HCT116 (cell line): ENCODE measurements around the gene HYAL2. TPM values are rescaled to one million over a fixed set of nuclear protein-coding genes. Genes with fewer than 3 reads are reported as not detected.

Experiments
- ATAC-seq: fragments of 200-7000 bp; cut with Tn5 transposase; 2 replicates; pipeline ENCODE4 v1.9.1; 2020; ENCODE audit warnings: mild to moderate bottlenecking, moderate library complexity
- BruUV-seq: library from RNA; stranded (reverse); fragments of 400-500 nt; replicated peaks from 2 replicates; lab custom pipeline; 2021; lab: Mats Ljungman, UMichigan
- CTCF ChIA-PET: fragments of 300-600 bp; sonication (Branson Sonifier 250); formaldehyde crosslinking; loops from one replicate; lab custom pipeline; 2021; ENCODE audit warnings: antibody characterized with exemption; lab: Charles Lee
- POLR2A ChIA-PET: fragments of 300-600, 350-600 bp; sonication (Branson Sonifier 250); formaldehyde crosslinking; loops from one replicate; lab custom pipeline; 2021; ENCODE audit warnings: antibody characterized with exemption; lab: Charles Lee
- RAD21 ChIA-PET, 2 experiments: fragments of 300-600 bp; sonication (Branson Sonifier 250); formaldehyde crosslinking; loops; one replicate each; lab custom pipeline; 2023; ENCODE audit warnings: low total read pairs in 2 of 2; ENCODE audit not compliant: uncharacterized antibody in 2 of 2, unreplicated experiment in 2 of 2, low non-redundant PET in 1 of 2; lab: Charles Lee
- DNase-seq: peaks from one replicate; pipeline ENCODE4 v3.0.0-alpha.2; 2010; ENCODE audit warnings: low read depth, low spot score
- H2AFZ ChIP-seq: fragments of 200-600 bp; shearing (Covaris generic), sonication (generic); 2 replicates; pipeline ENCODE4 v1.6.1; 2017; ENCODE audit warnings: low read depth, mixed run types, mixed read lengths, antibody characterized with exemption, low read length; ENCODE audit not compliant: poor library complexity, severe bottlenecking
- H3K27ac ChIP-seq: 2 replicates; pipeline ENCODE4 v1.5.1; 2012; ENCODE audit warnings: low read depth, low read length
- H3K27me3 ChIP-seq: fragments of 200-600 bp; sonication (generic); 2 replicates; pipeline ENCODE4 v1.6.1; 2016; ENCODE audit warnings: mixed run types, low read length, mixed read lengths; ENCODE audit not compliant: insufficient read depth
- H3K36me3 ChIP-seq, 2 experiments: fragments of 200-500 bp in 1 of 2; fragments of 200-600 bp in 1 of 2; sonication (Bioruptor generic) in 1 of 2; sonication (generic) in 1 of 2; 2 replicates each; pipeline versions ENCODE4 v1.5.1 to v1.6.1; 2014 to 2016; ENCODE audit warnings: low read length in 2 of 2, inconsistent platforms in 1 of 2, mixed read lengths in 1 of 2, mixed run types in 1 of 2; ENCODE audit not compliant: insufficient read depth in 2 of 2, control insufficient read depth in 1 of 2
- H3K4me1 ChIP-seq, 2 experiments: fragments of 200-600 bp in 1 of 2; sonication (generic) in 1 of 2; 2 replicates each; pipeline versions ENCODE4 v1.5.1 to v1.6.1; 2012 to 2017; ENCODE audit warnings: low read length in 2 of 2, inconsistent platforms in 1 of 2, mild to moderate bottlenecking in 1 of 2, mixed read lengths in 1 of 2, mixed run types in 1 of 2, moderate library complexity in 1 of 2; ENCODE audit not compliant: insufficient read depth in 2 of 2, control insufficient read depth in 1 of 2
- H3K4me2 ChIP-seq: fragments of 200-600 bp; sonication (generic); 2 replicates; pipeline ENCODE4 v1.6.1; 2017; ENCODE audit warnings: mixed run types, low read length, mixed read lengths
- H3K4me3 ChIP-seq, 2 experiments: fragments of 200-600 bp in 1 of 2; sonication (generic) in 1 of 2; replicated peaks in 1 of 2; 2 replicates each; pipeline ENCODE4 v1.5.1; 2011 to 2016; ENCODE audit warnings: low read length in 2 of 2, control low read depth in 1 of 2, low read depth in 1 of 2, mild to moderate bottlenecking in 1 of 2, mixed read lengths in 1 of 2, mixed run types in 1 of 2
- H3K79me2 ChIP-seq: fragments of 200-600 bp; sonication (generic); 2 replicates; pipeline ENCODE4 v1.6.1; 2017; ENCODE audit warnings: mild to moderate bottlenecking, mixed run types, low read length, moderate library complexity, mixed read lengths; ENCODE audit not compliant: insufficient read depth
- H3K9ac ChIP-seq: fragments of 200-600 bp; sonication (generic); 2 replicates; pipeline ENCODE4 v1.6.1; 2016; ENCODE audit warnings: low read length, mixed read lengths
- H3K9me2 ChIP-seq: fragments of 200-600 bp; sonication (generic), shearing (Covaris generic); 2 replicates; pipeline ENCODE4 v1.6.1; 2017; ENCODE audit warnings: mixed run types, mild to moderate bottlenecking, moderate library complexity; ENCODE audit not compliant: insufficient read depth
- H3K9me3 ChIP-seq, 2 experiments: fragments of 200-500 bp in 1 of 2; fragments of 200-600 bp in 1 of 2; sonication (Bioruptor generic) in 1 of 2; sonication (generic) in 1 of 2; 2 replicates each; pipeline ENCODE4 v1.6.1; 2014 to 2017; ENCODE audit warnings: low read length in 2 of 2, mixed read lengths in 2 of 2, inconsistent platforms in 1 of 2, low read depth in 1 of 2, mild to moderate bottlenecking in 1 of 2, mixed run types in 1 of 2, moderate library complexity in 1 of 2; ENCODE audit not compliant: control insufficient read depth in 1 of 2, insufficient read depth in 1 of 2
- H4K20me1 ChIP-seq: fragments of 200-600 bp; sonication (generic), shearing (Covaris generic); 2 replicates; pipeline ENCODE4 v1.6.1; 2017; ENCODE audit warnings: mixed run types, mild to moderate bottlenecking, moderate library complexity; ENCODE audit not compliant: insufficient read depth
- CEBPB ChIP-seq: IDR thresholded peaks from 2 replicates; pipeline ENCODE4 v1.6.1; 2012; ENCODE audit warnings: low read depth
- EZH2 ChIP-seq: fragments of 200-600 bp; sonication (generic); IDR thresholded peaks from 2 replicates; pipeline ENCODE4 v1.6.1; 2017; ENCODE audit warnings: antibody characterized with exemption, mixed run types
- EZH2phosphoT487 ChIP-seq: fragments of 200-600 bp; IDR thresholded peaks from 2 replicates; pipeline ENCODE4 v1.6.1; 2018; ENCODE audit warnings: antibody characterized with exemption, borderline replicate concordance
- JUND ChIP-seq: IDR thresholded peaks from 2 replicates; pipeline ENCODE4 v1.6.1; 2012
- POLR2A ChIP-seq: IDR thresholded peaks from 2 replicates; pipeline ENCODE4 v1.7.0; 2011; ENCODE audit warnings: borderline replicate concordance; ENCODE audit not compliant: insufficient read depth, insufficient read length; ENCODE audit errors: extremely low read depth
- TCF7L2 ChIP-seq: IDR thresholded peaks from 2 replicates; pipeline ENCODE4 v1.7.0; 2011; ENCODE audit warnings: borderline replicate concordance, inconsistent platforms; ENCODE audit not compliant: insufficient read depth, insufficient read length; ENCODE audit errors: extremely low read depth
- ZNF274 ChIP-seq: fragments of 200-500 bp; sonication (Bioruptor generic); IDR thresholded peaks from 2 replicates; pipeline ENCODE4 v1.6.1; 2014; ENCODE audit warnings: mild to moderate bottlenecking, low read depth, low read length, inconsistent platforms
- intact Hi-C: fragments of 100-400 bp; cut with micrococcal nuclease; formaldehyde crosslinking; loops from 2 replicates; pipeline ENCODE4 v1.10.0; 2022
- total RNA-seq: library from RNA; stranded (reverse); gene quantifications from one replicate; pipeline ENCODE4 v1.2.1, GENCODE V29; 2021; ENCODE audit not compliant: unreplicated experiment
- TF ChIP-seq, protein P1 (sequence below): IDR thresholded peaks from 2 replicates; pipeline ENCODE4 v1.6.1; 2012
- TF ChIP-seq, protein P2 (sequence below): IDR thresholded peaks from 2 replicates; pipeline ENCODE4 v1.6.1; 2012
- TF ChIP-seq, protein P3 (sequence below), 3 experiments: fragments of 200-600 bp in 1 of 3; sonication (generic) in 1 of 3; IDR thresholded peaks in 2 of 3; conservative IDR thresholded peaks in 1 of 3; 2 replicates each; pipeline ENCODE4 v1.5.1; 2012 to 2017; ENCODE audit warnings: low read depth in 2 of 3, low read length in 2 of 3, antibody characterized with exemption in 1 of 3, borderline replicate concordance in 1 of 3, control low read depth in 1 of 3, mild to moderate bottlenecking in 1 of 3, mixed read lengths in 1 of 3, mixed run types in 1 of 3, moderate library complexity in 1 of 3; ENCODE audit not compliant: insufficient read depth in 1 of 3

The HYAL2 gene
- total RNA-seq, 1 experiment from 2014 or later: 42.2 TPM

DNA sequence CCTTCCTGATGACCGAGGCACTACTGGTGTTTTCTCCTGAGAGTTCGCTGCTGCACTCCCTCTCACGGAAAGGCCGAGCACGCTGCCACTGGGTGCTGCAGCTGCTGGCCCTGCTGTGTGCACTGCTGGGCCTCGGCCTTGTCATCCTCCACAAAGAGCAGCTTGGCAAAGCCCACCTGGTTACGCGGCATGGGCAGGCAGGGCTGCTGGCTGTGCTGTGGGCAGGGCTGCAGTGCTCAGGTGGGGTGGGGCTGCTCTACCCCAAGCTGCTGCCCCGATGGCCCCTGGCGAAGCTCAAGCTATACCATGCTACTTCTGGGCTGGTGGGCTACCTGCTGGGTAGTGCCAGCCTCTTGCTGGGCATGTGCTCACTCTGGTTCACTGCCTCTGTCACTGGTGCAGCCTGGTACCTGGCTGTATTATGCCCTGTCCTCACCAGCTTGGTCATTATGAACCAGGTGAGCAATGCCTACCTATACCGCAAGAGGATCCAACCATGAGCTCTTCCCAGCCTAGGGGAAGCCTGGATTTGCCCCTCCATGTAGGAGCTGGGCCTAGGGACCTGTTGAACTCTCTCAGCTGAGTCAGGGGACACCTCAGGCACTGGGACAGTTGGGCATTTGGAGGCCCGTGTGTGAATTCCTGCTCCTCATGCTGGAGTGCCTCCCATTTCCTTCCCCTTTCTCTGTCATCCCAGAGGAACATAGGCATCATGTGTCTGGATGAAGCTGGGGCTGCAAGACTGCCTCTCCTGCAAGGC, 30.9 kb upstream of the HYAL2 start (continued):
- TF ChIP-seq, protein P1, sequence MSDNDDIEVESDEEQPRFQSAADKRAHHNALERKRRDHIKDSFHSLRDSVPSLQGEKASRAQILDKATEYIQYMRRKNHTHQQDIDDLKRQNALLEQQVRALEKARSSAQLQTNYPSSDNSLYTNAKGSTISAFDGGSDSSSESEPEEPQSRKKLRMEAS: no peak
- TF ChIP-seq, protein P2, sequence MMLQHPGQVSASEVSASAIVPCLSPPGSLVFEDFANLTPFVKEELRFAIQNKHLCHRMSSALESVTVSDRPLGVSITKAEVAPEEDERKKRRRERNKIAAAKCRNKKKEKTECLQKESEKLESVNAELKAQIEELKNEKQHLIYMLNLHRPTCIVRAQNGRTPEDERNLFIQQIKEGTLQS: no peak
- TF ChIP-seq CEBPB (no peak), POLR2A (no peak), TCF7L2 (no peak), EZH2phosphoT487 (no peak), EZH2 (no peak)
- TF ChIP-seq, protein P3, sequence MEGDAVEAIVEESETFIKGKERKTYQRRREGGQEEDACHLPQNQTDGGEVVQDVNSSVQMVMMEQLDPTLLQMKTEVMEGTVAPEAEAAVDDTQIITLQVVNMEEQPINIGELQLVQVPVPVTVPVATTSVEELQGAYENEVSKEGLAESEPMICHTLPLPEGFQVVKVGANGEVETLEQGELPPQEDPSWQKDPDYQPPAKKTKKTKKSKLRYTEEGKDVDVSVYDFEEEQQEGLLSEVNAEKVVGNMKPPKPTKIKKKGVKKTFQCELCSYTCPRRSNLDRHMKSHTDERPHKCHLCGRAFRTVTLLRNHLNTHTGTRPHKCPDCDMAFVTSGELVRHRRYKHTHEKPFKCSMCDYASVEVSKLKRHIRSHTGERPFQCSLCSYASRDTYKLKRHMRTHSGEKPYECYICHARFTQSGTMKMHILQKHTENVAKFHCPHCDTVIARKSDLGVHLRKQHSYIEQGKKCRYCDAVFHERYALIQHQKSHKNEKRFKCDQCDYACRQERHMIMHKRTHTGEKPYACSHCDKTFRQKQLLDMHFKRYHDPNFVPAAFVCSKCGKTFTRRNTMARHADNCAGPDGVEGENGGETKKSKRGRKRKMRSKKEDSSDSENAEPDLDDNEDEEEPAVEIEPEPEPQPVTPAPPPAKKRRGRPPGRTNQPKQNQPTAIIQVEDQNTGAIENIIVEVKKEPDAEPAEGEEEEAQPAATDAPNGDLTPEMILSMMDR (IDR thresholded peaks at IDR 0.05 in 2 of 3, conservative IDR thresholded peaks at IDR 0.05 in 1 of 3; ENCODE audit: borderline replicate concordance in 1 of 3, insufficient read depth in 1 of 3, low read depth in 2 of 3, low read length in 2 of 3): no peak
- TF ChIP-seq, all 23 proteins: peak for 0

DNA sequence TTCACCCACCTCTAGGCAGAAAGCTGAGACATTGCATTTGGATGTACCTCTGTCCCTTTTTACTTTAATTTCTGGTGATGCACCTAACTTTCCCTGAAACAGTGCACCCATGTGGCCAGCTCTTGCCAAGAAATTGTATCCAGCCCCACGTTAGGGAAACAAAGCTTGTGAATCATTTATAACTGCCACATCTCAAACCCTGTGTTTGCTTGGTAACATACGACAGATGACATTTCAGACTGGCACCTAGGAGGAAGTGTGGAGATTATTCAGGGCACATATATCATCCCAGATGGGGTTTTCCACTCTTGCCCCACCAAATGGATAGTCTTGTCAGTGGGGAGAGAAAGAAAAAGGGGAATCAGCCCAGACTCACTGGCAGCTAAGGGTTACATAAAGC, 30.2 kb upstream of the HYAL2 start:
- no peak for DNase-seq
- Histone ChIP-seq H3K4me1 (peaks cover 7 to 37% of the 10 kb centered on the region in 2 experiments; a peak in 3 of 4 replicates), H2AFZ (no peak overlapping the region), H3K79me2 (peaks cover 47% of the 10 kb centered on the region), H4K20me1 (no peaks in the 10 kb centered on the region), H3K27me3 (no peaks in the 10 kb centered on the region), H3K9me2 (no peaks in the 10 kb centered on the region), H3K9me3 (no peaks in the 10 kb centered on the region), H3K4me2 (no peak overlapping the region), H3K4me3 (no peak overlapping the region), H3K36me3 (peaks cover 13 to 37% of the 10 kb centered on the region in 2 experiments; a peak in 3 of 4 replicates), H3K27ac (no peak overlapping the region; the same call in 1 of the 2 replicates), H3K9ac (no peak overlapping the region)
- TF ChIP-seq JUND (no peak), POLR2A (no peak), ZNF274 (no peak), EZH2 (no peak)
- TF ChIP-seq, protein P3 (IDR thresholded peaks at IDR 0.05 in 2 of 3, conservative IDR thresholded peaks at IDR 0.05 in 1 of 3; ENCODE audit: borderline replicate concordance in 1 of 3, insufficient read depth in 1 of 3, low read depth in 2 of 3, low read length in 2 of 3): peak in 2 of 3 experiments; percentile 37 to 53; a peak in 3 of 6 replicates
- intact Hi-C loops: loop anchor here (10.0 kb wide), 1 partner anchor 1032 kb away; the partner anchor contains the start of gene MANF
- ChIA-PET CTCF (interaction anchor here (1.0 to 2.0 kb wide), 5 partner anchors 13 to 190 kb away, joined by 3 to 8 read pairs (median 3); no protein-coding TSS in a partner anchor), POLR2A (no interaction called here), RAD21 (no interaction called here)
- BruUV-seq: no TSS peak
- no peak for ATAC-seq
